SK-N-MC (cell line): ENCODE results near the gene HPS1.

Experiments used
- DNase-seq: peaks from one replicate; pipeline ENCODE4 v3.0.0-alpha.2; 2011; ENCODE audit warnings: low read depth, low spot score
- H3K27ac ChIP-seq: fragments of 200-600 bp; sonication (generic); 2 replicates; pipeline ENCODE4 v1.5.1; 2016; ENCODE audit warnings: mixed run types
- H3K36me3 ChIP-seq: fragments of 200-600 bp; sonication (generic); 2 replicates; pipeline ENCODE4 v1.6.1; 2017; ENCODE audit warnings: antibody characterized with exemption, low read length, mixed read lengths; ENCODE audit not compliant: insufficient read depth
- H3K4me3 ChIP-seq: fragments of 200-600 bp; sonication (generic); 2 replicates; pipeline ENCODE4 v1.5.1; 2016
- H3K9ac ChIP-seq: fragments of 200-600 bp; sonication (generic); 2 replicates; pipeline ENCODE4 v1.8.0; 2017; ENCODE audit warnings: mixed run types, mixed read lengths; ENCODE audit not compliant: insufficient read length
- H3K9me3 ChIP-seq: fragments of 200-600 bp; sonication (generic); 2 replicates; pipeline ENCODE4 v1.6.1; 2017; ENCODE audit warnings: low read depth, mild to moderate bottlenecking, antibody characterized with exemption, low read length, moderate library complexity, mixed read lengths
- EZH2 ChIP-seq: fragments of 200-600 bp; sonication (generic); IDR thresholded peaks from one replicate; pipeline ENCODE4 v1.6.1; 2017; ENCODE audit warnings: antibody characterized with exemption
- FOXP2 ChIP-seq: optimal IDR thresholded peaks from 2 replicates; pipeline ENCODE3; 2011; ENCODE audit warnings: mild to moderate bottlenecking, moderate library complexity; ENCODE audit not compliant: insufficient read depth; ENCODE audit errors: extremely low read length, control extremely low read depth
- POLR2AphosphoS5 ChIP-seq: IDR thresholded peaks from 2 replicates; pipeline ENCODE4 v1.6.1; 2012; ENCODE audit warnings: mild to moderate bottlenecking, low read depth, low read length, borderline replicate concordance

Gene HPS1

GRCh38 chr10:98396096-98397063, 50.4 kb downstream of the HPS1 start:
- no peak overlapping the region for H3K27ac ChIP-seq
- no peak overlapping the region for H3K9ac ChIP-seq
- no peak overlapping the region for H3K4me3 ChIP-seq
- H3K36me3 ChIP-seq = no peaks in the 10 kb centered on the region
- no peak for TF ChIP-seq POLR2AphosphoS5
- TF ChIP-seq EZH2 = no peak
- TF ChIP-seq FOXP2 = no peak
- DNase-seq = no peak
- H3K9me3 ChIP-seq = no peaks in the 10 kb centered on the region

GRCh38 chr10:98394851-98395440, 51.8 kb downstream of the HPS1 start:
- no peak overlapping the region for H3K9ac ChIP-seq
- no peak overlapping the region for H3K4me3 ChIP-seq
- no peak overlapping the region for H3K27ac ChIP-seq
- no peaks in the 10 kb centered on the region for H3K36me3 ChIP-seq
- DNase-seq = no peak
- H3K9me3 ChIP-seq = no peaks in the 10 kb centered on the region
- TF ChIP-seq EZH2 (no peak), POLR2AphosphoS5 (no peak), FOXP2 (no peak)

GRCh38 chr10:98391578-98391991, 55.1 kb downstream of the HPS1 start:
- no peak for TF ChIP-seq POLR2AphosphoS5
- TF ChIP-seq FOXP2 = no peak
- TF ChIP-seq EZH2 = no peak
- H3K9ac ChIP-seq = no peak overlapping the region
- H3K9me3 ChIP-seq = no peaks in the 10 kb centered on the region
- no peak for DNase-seq
- H3K36me3 ChIP-seq = no peaks in the 10 kb centered on the region
- no peak overlapping the region for H3K4me3 ChIP-seq
- no peak overlapping the region for H3K27ac ChIP-seq

- no peak for DNase-seq
- Histone ChIP-seq H3K9me3 (no peaks in the 10 kb centered on the region), H3K4me3 (no peak overlapping the region), H3K9ac (no peak overlapping the region), H3K36me3 (no peaks in the 10 kb centered on the region), H3K27ac (no peak overlapping the region)
- TF ChIP-seq FOXP2 (no peak), EZH2 (no peak), POLR2AphosphoS5 (no peak)
Measured at GRCh38 chr10:98391065-98391464, 55.7 kb downstream of the HPS1 start.

GRCh38 chr10:98390406-98390805, 56.3 kb downstream of the HPS1 start:
- Histone ChIP-seq H3K36me3 (no peaks in the 10 kb centered on the region), H3K27ac (no peak overlapping the region), H3K9ac (no peak overlapping the region), H3K9me3 (no peaks in the 10 kb centered on the region), H3K4me3 (no peak overlapping the region)
- TF ChIP-seq POLR2AphosphoS5 (no peak), FOXP2 (no peak), EZH2 (no peak)
- DNase-seq = no peak

- no peak for DNase-seq
- Histone ChIP-seq H3K9ac (no peak overlapping the region), H3K36me3 (no peaks in the 10 kb centered on the region), H3K27ac (no peak overlapping the region), H3K4me3 (no peak overlapping the region), H3K9me3 (no peaks in the 10 kb centered on the region)
- TF ChIP-seq FOXP2 (no peak), POLR2AphosphoS5 (no peak), EZH2 (no peak)
Measured at GRCh38 chr10:98389398-98389797, 57.3 kb downstream of the HPS1 start.

GRCh38 chr10:98388101-98388655, 58.6 kb downstream of the HPS1 start:
- Histone ChIP-seq H3K27ac (no peak overlapping the region), H3K4me3 (no peak overlapping the region), H3K9ac (no peak overlapping the region), H3K9me3 (no peaks in the 10 kb centered on the region), H3K36me3 (no peaks in the 10 kb centered on the region)
- no peak for DNase-seq
- no peak for TF ChIP-seq EZH2
- no peak for TF ChIP-seq FOXP2
- TF ChIP-seq POLR2AphosphoS5 = no peak

- Histone ChIP-seq H3K9me3 (no peaks in the 10 kb centered on the region), H3K9ac (no peak overlapping the region), H3K27ac (no peak overlapping the region), H3K4me3 (no peak overlapping the region), H3K36me3 (no peaks in the 10 kb centered on the region)
- TF ChIP-seq EZH2 (no peak), POLR2AphosphoS5 (no peak), FOXP2 (no peak)
- no peak for DNase-seq
Measured at GRCh38 chr10:98384531-98385133, 62.1 kb downstream of the HPS1 start.
